Activated CD4-positive, alpha-beta T cell treated with anti-CD3 and anti-CD28 coated beads for 36 hours (primary cell): ENCODE data around the gene F7. TPM values are rescaled to one million over a fixed set of nuclear protein-coding genes. Genes with fewer than 3 reads are reported as not detected.

Experiments used
- ATAC-seq: fragments of 200-7000 bp; cut with Tn5 transposase; one replicate; pipeline ENCODE4 v1.10.0; 2021; ENCODE audit warnings: mild to moderate bottlenecking, moderate library complexity
- CTCF ChIA-PET: fragments of 350-600 bp; sonication (Branson Sonifier 250); formaldehyde crosslinking; loops from one replicate; lab custom pipeline; 2021; ENCODE audit warnings: antibody characterized with exemption; lab: Charles Lee
- POLR2A ChIA-PET: fragments of 350-600 bp; sonication (Branson Sonifier 250); formaldehyde crosslinking; loops from one replicate; lab custom pipeline; 2021; ENCODE audit warnings: antibody characterized with exemption, inconsistent platforms; lab: Charles Lee
- DNase-seq: peaks from one replicate; pipeline ENCODE4 v3.0.0-alpha.2; 2020
- H3K27ac Mint-ChIP-seq: one replicate; pipeline ENCODE4 v1.8.0; 2021; ENCODE audit warnings: mixed read lengths
- H3K27me3 Mint-ChIP-seq: one replicate; pipeline ENCODE4 v1.8.0; 2021; ENCODE audit warnings: mixed read lengths
- H3K36me3 Mint-ChIP-seq: one replicate; pipeline ENCODE4 v1.8.0; 2021; ENCODE audit warnings: low read depth, mixed read lengths
- H3K4me1 Mint-ChIP-seq: one replicate; pipeline ENCODE4 v1.8.0; 2021; ENCODE audit warnings: mixed read lengths
- H3K4me3 Mint-ChIP-seq: one replicate; pipeline ENCODE4 v1.8.0; 2021; ENCODE audit warnings: mild to moderate bottlenecking, moderate library complexity, mixed read lengths
- H3K9me3 Mint-ChIP-seq: one replicate; pipeline ENCODE4 v1.8.0; 2021; ENCODE audit warnings: low read depth, mixed read lengths
- intact Hi-C, 2 experiments: fragments of 100-400 bp; cut with DNase I in 1 of 2; cut with micrococcal nuclease in 1 of 2; formaldehyde crosslinking; loops; one replicate each; pipeline versions ENCODE4 v1.14.2 to v1.15.1; 2022 to 2024; cut with DNase I, micrococcal nuclease
- total RNA-seq, 2 experiments: library from RNA; stranded (reverse); gene quantifications; one replicate each; pipeline ENCODE4 v1.2.3, GENCODE V29; 2021

The F7 gene
- total RNA-seq, 2 experiments from 2014 or later, result 0.11 to 0.12 TPM

DNA sequence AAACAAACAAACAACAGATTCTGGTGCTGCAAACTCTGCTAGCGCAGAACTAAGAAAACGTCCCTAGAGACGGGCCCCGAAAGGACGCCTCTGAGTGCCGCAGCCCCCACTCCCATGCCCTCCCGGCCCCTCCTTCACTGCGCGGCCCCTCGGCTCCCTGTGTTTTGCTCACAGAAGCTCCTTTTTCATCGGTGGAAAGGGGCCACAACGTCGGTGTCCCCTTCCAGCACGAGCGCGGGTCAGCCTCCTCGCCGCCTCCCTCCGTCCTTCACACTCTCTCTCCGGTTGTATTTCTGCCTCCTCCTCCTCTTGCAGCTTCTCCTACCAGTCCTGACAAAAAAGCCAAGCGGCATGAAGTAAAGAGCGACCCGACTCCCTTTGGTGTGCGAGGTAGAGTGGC, 14.8 kb upstream of the F7 start:
- no peak for DNase-seq
- Mint-ChIP-seq H3K4me3 (no peak overlapping the region), H3K9me3 (no peaks in the 10 kb centered on the region), H3K4me1 (no peaks in the 10 kb centered on the region), H3K27ac (no peak overlapping the region), H3K36me3 (no peaks in the 10 kb centered on the region), H3K27me3 (no peaks in the 10 kb centered on the region)
- ChIA-PET CTCF (no interaction called here), POLR2A (no interaction called here)
- ATAC-seq, result no peak
- intact Hi-C loops, result no loop called here

GRCh38 chr13:113091211-113091771, 14.3 kb upstream of the F7 start:
- Mint-ChIP-seq H3K9me3 (no peaks in the 10 kb centered on the region), H3K27ac (no peak overlapping the region), H3K27me3 (no peaks in the 10 kb centered on the region), H3K36me3 (no peaks in the 10 kb centered on the region), H3K4me1 (no peaks in the 10 kb centered on the region), H3K4me3 (no peak overlapping the region)
- no peak for DNase-seq
- ATAC-seq, result no peak
- POLR2A ChIA-PET, result no interaction called here
- intact Hi-C loops, result no loop called here
- CTCF ChIA-PET, result interaction anchor here (0.7 kb wide), 1 partner anchor 14 kb away, joined by 3 read pairs; no protein-coding TSS in a partner anchor

- DNase-seq, result no peak
- ATAC-seq, result no peak
- no peak overlapping the region for H3K4me3 Mint-ChIP-seq
- H3K9me3 Mint-ChIP-seq, result no peaks in the 10 kb centered on the region
- intact Hi-C loops, result no loop called here
- H3K27ac Mint-ChIP-seq, result no peak overlapping the region
- ChIA-PET CTCF (interaction anchor here (0.7 kb wide), 1 partner anchor 13 kb away, joined by 3 read pairs; no protein-coding TSS in a partner anchor), POLR2A (no interaction called here)
- no peaks in the 10 kb centered on the region for H3K36me3 Mint-ChIP-seq
- no peaks in the 10 kb centered on the region for H3K27me3 Mint-ChIP-seq
- H3K4me1 Mint-ChIP-seq, result no peaks in the 10 kb centered on the region
Observed at GRCh38 chr13:113091891-113092775, 13.5 kb upstream of the F7 start.

DNA sequence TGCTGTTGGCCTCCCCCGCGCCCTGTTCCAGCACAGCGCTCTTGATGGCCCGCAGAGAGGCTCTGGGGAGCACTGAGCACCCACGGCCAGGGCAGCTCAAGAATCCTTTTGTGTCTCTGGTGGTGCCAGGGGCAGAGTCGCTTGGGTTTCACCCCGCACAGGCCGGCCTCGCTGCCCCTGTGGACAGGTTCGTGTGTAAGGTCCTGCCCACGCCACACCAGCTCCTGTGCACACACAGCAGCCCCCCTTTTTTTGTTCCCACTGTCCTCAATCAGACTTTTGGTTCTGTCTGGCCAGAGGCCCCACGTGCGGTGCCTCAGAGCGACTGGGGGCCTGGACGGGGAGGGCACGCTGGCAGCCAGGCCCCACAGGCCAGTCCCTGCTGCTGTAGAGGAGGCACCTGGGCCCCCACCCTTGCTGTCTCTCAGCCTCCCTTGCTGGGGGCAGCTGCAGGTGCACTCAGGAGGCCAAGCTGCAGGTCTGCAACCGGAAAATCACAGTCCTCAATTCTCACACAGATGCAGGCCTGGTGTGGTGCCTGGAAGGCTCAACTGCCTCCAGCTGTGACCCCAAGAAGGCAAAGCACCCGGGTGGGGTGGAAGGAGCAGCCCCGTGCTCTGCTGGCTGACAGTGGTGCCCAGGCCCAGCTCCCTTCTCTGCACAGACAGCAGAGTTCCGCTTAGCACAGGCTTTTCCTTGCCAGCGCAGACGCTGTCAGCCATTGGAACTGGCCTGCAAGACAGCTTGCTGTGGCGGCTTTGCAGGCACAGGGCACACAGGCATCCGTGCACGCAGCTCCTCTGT, 12.6 kb upstream of the F7 start:
- Mint-ChIP-seq H3K27me3 (no peaks in the 10 kb centered on the region), H3K4me1 (no peaks in the 10 kb centered on the region), H3K27ac (no peak overlapping the region), H3K36me3 (no peaks in the 10 kb centered on the region), H3K4me3 (no peak overlapping the region), H3K9me3 (no peaks in the 10 kb centered on the region)
- no peak for DNase-seq
- CTCF ChIA-PET, result no interaction called here
- intact Hi-C loops, result no loop called here
- POLR2A ChIA-PET, result no interaction called here
- no peak for ATAC-seq

GRCh38 chr13:113093580-113094409, 11.8 kb upstream of the F7 start:
- intact Hi-C loops, result no loop called here

GRCh38 chr13:113094410-113094800, 11.2 kb upstream of the F7 start:
- Mint-ChIP-seq H3K9me3 (no peaks in the 10 kb centered on the region), H3K27me3 (no peaks in the 10 kb centered on the region), H3K27ac (no peak overlapping the region), H3K36me3 (no peaks in the 10 kb centered on the region), H3K4me3 (no peak overlapping the region), H3K4me1 (no peaks in the 10 kb centered on the region)
- DNase-seq (no peak), ATAC-seq (no peak)
- intact Hi-C loops, result no loop called here
- POLR2A ChIA-PET, result no interaction called here
- CTCF ChIA-PET, result no interaction called here

More at GRCh38 chr13:113093580-113094409, 11.8 kb upstream of the F7 start:
- Mint-ChIP-seq H3K36me3 (no peaks in the 10 kb centered on the region), H3K27ac (no peak overlapping the region), H3K4me1 (no peaks in the 10 kb centered on the region), H3K9me3 (no peaks in the 10 kb centered on the region), H3K4me3 (no peak overlapping the region), H3K27me3 (no peaks in the 10 kb centered on the region)
- POLR2A ChIA-PET, result no interaction called here
- no peak for DNase-seq
- no peak for ATAC-seq
- CTCF ChIA-PET, result no interaction called here

DNA sequence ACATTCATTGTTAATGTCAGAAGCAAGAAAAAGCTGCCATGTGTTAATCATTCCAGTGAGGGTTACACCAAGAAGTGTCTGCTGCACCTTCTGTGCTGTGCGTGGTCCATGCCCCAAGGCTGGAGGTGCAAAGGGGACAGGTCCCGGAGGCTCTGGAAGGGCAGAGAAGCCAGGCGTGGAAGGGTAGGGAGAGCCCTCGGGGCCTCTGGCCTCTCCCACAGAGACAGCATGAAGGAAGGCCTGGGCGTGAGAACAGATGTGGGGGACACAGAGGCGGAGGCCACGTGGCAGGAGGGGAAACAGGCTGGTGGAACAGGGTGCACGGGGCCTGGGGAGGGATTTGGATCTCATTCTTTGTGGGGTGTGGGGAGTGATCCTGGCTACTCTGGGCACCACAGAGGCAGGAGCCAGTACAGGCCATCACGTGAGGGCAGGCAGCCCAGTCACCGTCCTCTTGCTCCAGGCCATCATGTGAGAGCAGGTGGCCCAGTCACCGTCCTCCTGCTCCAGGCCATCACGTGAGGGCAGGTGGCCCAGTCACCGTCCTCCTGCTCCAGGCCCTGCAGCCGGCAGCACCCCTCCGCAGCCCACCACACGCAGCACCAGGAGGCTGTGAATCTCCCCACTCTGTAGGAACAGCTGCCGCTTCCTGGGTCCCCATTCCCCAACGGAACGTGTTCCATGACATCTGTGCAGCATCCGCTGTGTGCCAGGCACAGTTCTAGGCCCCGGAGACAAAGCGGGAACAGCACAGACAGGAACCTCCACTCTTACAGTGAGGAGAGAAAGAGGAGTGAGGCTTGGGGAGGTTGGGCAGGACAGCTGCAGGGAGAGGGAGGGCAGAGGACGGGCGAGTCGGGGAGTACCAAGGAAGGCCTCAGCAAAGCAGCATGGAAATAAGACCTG, 10.2 kb upstream of the F7 start:
- DNase-seq (no peak), ATAC-seq (no peak)
- Mint-ChIP-seq H3K27ac (no peak overlapping the region), H3K36me3 (no peaks in the 10 kb centered on the region), H3K27me3 (no peaks in the 10 kb centered on the region), H3K9me3 (no peaks in the 10 kb centered on the region), H3K4me1 (no peaks in the 10 kb centered on the region), H3K4me3 (no peak overlapping the region)
- intact Hi-C loops, result no loop called here
- ChIA-PET CTCF (no interaction called here), POLR2A (no interaction called here)

- no peak for DNase-seq
- Mint-ChIP-seq H3K27me3 (no peaks in the 10 kb centered on the region), H3K36me3 (no peaks in the 10 kb centered on the region), H3K4me1 (no peaks in the 10 kb centered on the region), H3K27ac (no peak overlapping the region), H3K9me3 (no peaks in the 10 kb centered on the region), H3K4me3 (no peak overlapping the region)
- ChIA-PET CTCF (no interaction called here), POLR2A (no interaction called here)
- intact Hi-C loops, result no loop called here
- ATAC-seq, result no peak
Observed at GRCh38 chr13:113096052-113096744, 9.4 kb upstream of the F7 start.

DNA sequence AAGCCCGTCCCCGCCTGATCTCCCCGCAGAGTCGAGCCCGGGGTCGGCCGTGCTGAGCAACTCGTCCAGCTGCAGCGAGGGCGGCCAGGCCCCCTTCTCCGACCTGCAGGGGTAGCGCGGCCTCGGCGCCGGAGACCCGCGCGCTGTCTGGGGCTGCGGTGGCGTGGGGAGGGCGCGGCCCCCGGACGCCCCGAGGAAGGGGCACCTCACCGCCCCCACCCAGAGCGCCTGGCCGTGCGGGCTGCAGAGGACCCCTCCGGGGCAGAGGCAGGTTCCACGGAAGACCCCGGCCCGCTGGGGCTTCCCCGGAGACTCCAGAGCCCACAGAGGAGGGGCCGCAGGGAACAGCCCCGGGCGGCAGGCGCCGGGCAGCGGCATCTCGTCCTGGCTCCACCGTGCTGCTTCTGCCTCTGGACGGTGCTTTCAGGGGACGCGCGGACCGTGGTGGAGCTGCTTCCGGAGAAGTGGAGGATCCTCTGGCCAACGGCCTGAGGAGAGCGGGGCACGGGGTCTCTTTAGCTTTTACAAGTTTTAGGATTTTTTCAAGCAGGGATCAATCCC, 8.8 kb upstream of the F7 start:
- CTCF ChIA-PET, result interaction anchor here (0.5 kb wide), 1 partner anchor 452 kb away, joined by 3 read pairs; no protein-coding TSS in a partner anchor
- ATAC-seq, result no peak
- Mint-ChIP-seq H3K4me1 (no peaks in the 10 kb centered on the region), H3K27me3 (no peaks in the 10 kb centered on the region), H3K36me3 (no peaks in the 10 kb centered on the region), H3K4me3 (no peak overlapping the region), H3K27ac (no peak overlapping the region), H3K9me3 (no peaks in the 10 kb centered on the region)
- POLR2A ChIA-PET, result no interaction called here
- DNase-seq, result no peak
- intact Hi-C loops, result no loop called here

- intact Hi-C loops, result no loop called here
- POLR2A ChIA-PET, result no interaction called here
- H3K9me3 Mint-ChIP-seq, result no peaks in the 10 kb centered on the region
- CTCF ChIA-PET, result interaction anchor here (0.5 kb wide), 2 partner anchors 452 to 650 kb away, joined by 3 read pairs; no protein-coding TSS in a partner anchor
- ATAC-seq (no peak), DNase-seq (no peak)
- no peak overlapping the region for H3K27ac Mint-ChIP-seq
- no peaks in the 10 kb centered on the region for H3K27me3 Mint-ChIP-seq
- H3K4me1 Mint-ChIP-seq, result no peaks in the 10 kb centered on the region
- no peak overlapping the region for H3K4me3 Mint-ChIP-seq
- H3K36me3 Mint-ChIP-seq, result no peaks in the 10 kb centered on the region
Observed at GRCh38 chr13:113097651-113098050, 7.9 kb upstream of the F7 start.
